Naive thymus-derived CD4-positive, alpha-beta T cell (primary cell): ENCODE data around the gene MSH2. TPM values are rescaled to one million over a fixed set of nuclear protein-coding genes. Genes with fewer than 3 reads are reported as not detected.

ENCODE experiments used
- ATAC-seq: fragments of 150-1000 bp; cut with Tn5 transposase; 2 replicates; pipeline ENCODE4 v1.10.0; 2021; ENCODE audit warnings: mild to moderate bottlenecking, moderate library complexity
- CTCF ChIA-PET: fragments of 350-600 bp; sonication (Branson Sonifier 250); formaldehyde crosslinking; loops from one replicate; lab custom pipeline; 2021; ENCODE audit warnings: antibody characterized with exemption; lab: Charles Lee
- POLR2A ChIA-PET: fragments of 350-600 bp; sonication (Branson Sonifier 250); formaldehyde crosslinking; loops from one replicate; lab custom pipeline; 2021; ENCODE audit warnings: antibody characterized with exemption, inconsistent platforms; lab: Charles Lee
- DNase-seq, 9 donors: peaks; one replicate each; pipeline versions ENCODE4 v3.0.0 to v3.0.0-alpha.2; 2020 to 2022; ENCODE audit warnings: mixed read lengths in 1 of 9
- H3K27ac ChIP-seq: one replicate; pipeline ENCODE4 v1.7.0; 2013; ENCODE audit warnings: mild to moderate bottlenecking, low read depth, low read length, moderate library complexity
- H3K27me3 ChIP-seq, 2 donors: one replicate each; pipeline ENCODE4 v1.7.0; 2013; ENCODE audit warnings: low read length in 2 of 2, mild to moderate bottlenecking in 2 of 2, moderate library complexity in 2 of 2; ENCODE audit not compliant: control insufficient read depth in 2 of 2, insufficient read depth in 2 of 2
- H3K36me3 ChIP-seq, 3 experiments: 1 replicate in 2 of 3; 2 replicates in 1 of 3; pipeline ENCODE4 v1.7.0; 2013; ENCODE audit warnings: low read length in 3 of 3, mild to moderate bottlenecking in 3 of 3, moderate library complexity in 1 of 3; ENCODE audit not compliant: insufficient read depth in 3 of 3, control insufficient read depth in 2 of 3
- H3K4me1 ChIP-seq, 2 donors: one replicate each; pipeline ENCODE4 v1.7.0; 2013; ENCODE audit warnings: low read length in 2 of 2, mild to moderate bottlenecking in 2 of 2, moderate library complexity in 1 of 2; ENCODE audit not compliant: control insufficient read depth in 2 of 2, insufficient read depth in 2 of 2
- H3K4me3 ChIP-seq: 2 replicates; pipeline ENCODE4 v1.7.0; 2013; ENCODE audit warnings: mild to moderate bottlenecking, low read length
- H3K9me3 ChIP-seq, 3 experiments: 1 replicate in 2 of 3; 2 replicates in 1 of 3; pipeline ENCODE4 v1.7.0; 2013; ENCODE audit warnings: low read length in 3 of 3; ENCODE audit not compliant: control insufficient read depth in 2 of 3
- H3K27ac Mint-ChIP-seq, 9 donors: one replicate each; pipeline ENCODE4 v1.8.0; 2020 to 2022; ENCODE audit warnings: mixed read lengths in 9 of 9, mild to moderate bottlenecking in 8 of 9, moderate library complexity in 5 of 9, inconsistent platforms in 2 of 9
- H3K27me3 Mint-ChIP-seq, 5 donors: one replicate each; pipeline ENCODE4 v1.8.0; 2021 to 2022; ENCODE audit warnings: mixed read lengths in 5 of 5, mild to moderate bottlenecking in 1 of 5
- H3K36me3 Mint-ChIP-seq, 5 donors: one replicate each; pipeline ENCODE4 v1.8.0; 2020 to 2022; ENCODE audit warnings: mixed read lengths in 5 of 5, mild to moderate bottlenecking in 3 of 5, inconsistent platforms in 1 of 5
- H3K4me1 Mint-ChIP-seq, 7 donors: one replicate each; pipeline ENCODE4 v1.8.0; 2020 to 2022; ENCODE audit warnings: mixed read lengths in 7 of 7, mild to moderate bottlenecking in 3 of 7, inconsistent platforms in 1 of 7
- H3K4me3 Mint-ChIP-seq, 10 donors: one replicate each; pipeline ENCODE4 v1.8.0; 2020 to 2022; ENCODE audit warnings: mild to moderate bottlenecking in 10 of 10, mixed read lengths in 10 of 10, moderate library complexity in 6 of 10, inconsistent platforms in 2 of 10
- H3K9me3 Mint-ChIP-seq, 11 donors: one replicate each; pipeline ENCODE4 v1.8.0; 2020 to 2022; ENCODE audit warnings: mixed read lengths in 11 of 11, mild to moderate bottlenecking in 4 of 11, inconsistent platforms in 1 of 11, moderate library complexity in 1 of 11
- intact Hi-C, 2 donors: fragments of 100-400 bp; cut with micrococcal nuclease; formaldehyde crosslinking; loops; one replicate each; pipeline ENCODE4 v1.15.1; 2023
- polyA plus RNA-seq, 2 donors: library from polyadenylated mRNA; unstranded; fragments of 300-500 nt; fragmentation: Illumina TruSeq; gene quantifications; one replicate each; pipeline ENCODE4 v1.2.3, GENCODE V29; 2021
- total RNA-seq, 6 experiments: library from RNA in 5 of 6; stranded (reverse) in 5 of 6; gene quantifications; 1 replicate in 5 of 6; 2 replicates in 1 of 6; pipeline ENCODE4 v1.2.3 and lab custom pipeline; 2021 to 2026

MSH2 gene
- 10 to 100 TPM; 12.2 to 44.7 (median 31.4) TPM for total RNA-seq
- polyA plus RNA-seq: 10 to 100 TPM; 40.5 to 46.8 TPM
- total RNA-seq (lab: John Stamatoyannopoulos, UW): 33.9 reads per million, percentile 63 among the genes with 10 or more reads in this experiment

DNA sequence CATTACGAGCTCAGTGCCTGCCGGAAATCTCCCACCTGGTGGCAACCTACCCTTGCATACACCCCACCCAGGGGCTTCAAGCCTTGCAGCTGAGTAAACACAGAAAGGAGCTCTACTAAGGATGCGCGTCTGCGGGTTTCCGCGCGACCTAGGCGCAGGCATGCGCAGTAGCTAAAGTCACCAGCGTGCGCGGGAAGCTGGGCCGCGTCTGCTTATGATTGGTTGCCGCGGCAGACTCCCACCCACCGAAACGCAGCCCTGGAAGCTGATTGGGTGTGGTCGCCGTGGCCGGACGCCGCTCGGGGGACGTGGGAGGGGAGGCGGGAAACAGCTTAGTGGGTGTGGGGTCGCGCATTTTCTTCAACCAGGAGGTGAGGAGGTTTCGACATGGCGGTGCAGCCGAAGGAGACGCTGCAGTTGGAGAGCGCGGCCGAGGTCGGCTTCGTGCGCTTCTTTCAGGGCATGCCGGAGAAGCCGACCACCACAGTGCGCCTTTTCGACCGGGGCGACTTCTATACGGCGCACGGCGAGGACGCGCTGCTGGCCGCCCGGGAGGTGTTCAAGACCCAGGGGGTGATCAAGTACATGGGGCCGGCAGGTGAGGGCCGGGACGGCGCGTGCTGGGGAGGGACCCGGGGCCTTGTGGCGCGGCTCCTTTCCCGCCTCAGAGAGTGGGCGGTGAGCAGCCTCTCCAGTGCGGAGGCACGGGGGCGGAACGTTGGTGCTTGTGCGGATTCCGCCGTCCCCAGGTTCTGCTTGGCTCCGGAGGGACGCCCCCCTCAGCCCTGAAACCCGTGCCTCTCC is at the start of gene MSH2:
Gene MSH2, plus strand, starts transcription at position 352 of the 804 bp plus-strand sequence. Its CDS starts 36 bp downstream, at position 388.
- H3K27me3 Mint-ChIP-seq: peaks cover 0 to 2% (median 0%) of the 10 kb centered on the region in 5 donors
- intact Hi-C loops: loop anchor here (1.0 to 10.0 kb wide), 10 partner anchors 118 to 1838 kb away; partner anchors contain the start of genes FBXO11 (in 2 of the 2), MSH6 (in 2 of the 2), MCFD2 (in 1 of the 2) and PRKCE (in 1 of the 2)
- peak; percentile 97 for ATAC-seq
- CTCF ChIA-PET: interaction anchor here (0.5 to 1.5 kb wide), 3 partner anchors 15 to 231 kb away, joined by 3 to 6 read pairs (median 5); no protein-coding TSS in a partner anchor
- H3K9me3 ChIP-seq: no peaks in the 10 kb centered on the region
- H3K36me3 Mint-ChIP-seq: peaks cover 0 to 25% (median 18%) of the 10 kb centered on the region in 5 donors
- peak; percentile 72 to 94 (median 91) for DNase-seq
- peaks cover 0 to 7% (median 0%) of the 10 kb centered on the region in 11 donors for H3K9me3 Mint-ChIP-seq
- H3K4me3 ChIP-seq: peak within 1 kb of the TSS; percentile 90
- peaks cover 9 to 12% of the 10 kb centered on the region in 2 donors for H3K4me1 ChIP-seq
- no peaks in the 10 kb centered on the region for H3K27me3 ChIP-seq
- H3K4me1 Mint-ChIP-seq: peaks cover 32 to 49% (median 40%) of the 10 kb centered on the region in 7 donors
- POLR2A ChIA-PET: interaction anchor here (0.7 to 0.9 kb wide), 2 partner anchors 12 to 380 kb away, joined by 3 to 4 read pairs; partner anchors contain the start of gene MSH6
- H3K36me3 ChIP-seq: peaks cover 0 to 3% (median 0%) of the 10 kb centered on the region in 3 experiments
- peak within 1 kb of the TSS; percentile 81 to 96 (median 91) for H3K27ac Mint-ChIP-seq
- peak within 1 kb of the TSS; percentile 77 for H3K27ac ChIP-seq
- peak within 1 kb of the TSS; percentile 90 to 100 (median 98) for H3K4me3 Mint-ChIP-seq

DNA sequence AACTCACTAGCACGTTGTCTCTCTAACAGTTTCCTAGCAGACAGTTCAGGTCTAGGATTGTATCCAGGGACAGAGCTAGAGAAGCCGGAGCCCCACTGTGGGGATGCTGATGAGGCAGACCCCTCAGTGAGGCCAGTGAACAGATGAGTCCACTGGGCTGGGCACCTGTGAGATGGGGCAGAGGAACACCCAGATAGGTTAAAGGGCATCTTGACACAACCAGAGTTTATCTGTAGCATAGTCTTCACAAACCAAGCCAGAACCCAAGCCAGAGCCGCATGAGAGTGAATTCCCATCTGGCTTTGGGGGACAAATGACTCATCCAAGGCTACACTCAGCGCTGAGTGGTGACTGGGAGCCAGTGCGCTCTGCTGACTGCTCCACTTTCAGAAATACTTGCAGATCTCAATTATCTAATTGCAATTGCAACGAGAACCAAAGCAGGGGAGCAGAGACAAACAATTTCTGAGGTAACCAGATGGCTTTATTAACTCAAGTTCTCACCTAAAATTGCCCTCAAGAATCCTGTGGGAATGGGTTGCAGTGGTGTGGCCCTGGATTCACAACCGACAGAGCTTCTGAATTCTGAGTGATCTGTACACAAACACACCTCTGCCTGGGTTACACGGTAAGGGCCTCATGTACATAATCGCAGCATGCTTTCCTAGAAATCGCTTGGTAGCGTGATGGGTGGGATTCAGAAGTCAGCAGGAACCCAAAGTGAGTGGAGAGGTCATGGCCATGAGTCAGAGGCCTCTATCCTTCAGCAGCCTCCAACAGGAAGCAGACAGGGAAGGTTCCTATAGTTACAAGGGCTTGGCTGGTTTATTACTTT is 48.7 kb upstream of the MSH2 start:
- H3K4me3 Mint-ChIP-seq: no peak overlapping the region
- DNase-seq (no peak), ATAC-seq (no peak)
- no peak overlapping the region for H3K27ac Mint-ChIP-seq
- intact Hi-C loops: no loop called here
- peaks cover 0 to 4% (median under 1%) of the 10 kb centered on the region in 5 donors for H3K27me3 Mint-ChIP-seq
- Histone ChIP-seq H3K27me3 (no peaks in the 10 kb centered on the region), H3K27ac (no peak overlapping the region), H3K4me3 (no peak overlapping the region), H3K4me1 (no peaks in the 10 kb centered on the region), H3K9me3 (no peaks in the 10 kb centered on the region), H3K36me3 (no peaks in the 10 kb centered on the region)
- peaks cover 0 to 2% (median 0%) of the 10 kb centered on the region in 11 donors for H3K9me3 Mint-ChIP-seq
- ChIA-PET CTCF (interaction anchor here (0.7 kb wide), 1 partner anchor 623 kb away, joined by 3 read pairs; no protein-coding TSS in a partner anchor), POLR2A (no interaction called here)
- H3K36me3 Mint-ChIP-seq: peaks cover 0 to 1% (median 0%) of the 10 kb centered on the region in 5 donors
- H3K4me1 Mint-ChIP-seq: no peaks in the 10 kb centered on the region

DNA sequence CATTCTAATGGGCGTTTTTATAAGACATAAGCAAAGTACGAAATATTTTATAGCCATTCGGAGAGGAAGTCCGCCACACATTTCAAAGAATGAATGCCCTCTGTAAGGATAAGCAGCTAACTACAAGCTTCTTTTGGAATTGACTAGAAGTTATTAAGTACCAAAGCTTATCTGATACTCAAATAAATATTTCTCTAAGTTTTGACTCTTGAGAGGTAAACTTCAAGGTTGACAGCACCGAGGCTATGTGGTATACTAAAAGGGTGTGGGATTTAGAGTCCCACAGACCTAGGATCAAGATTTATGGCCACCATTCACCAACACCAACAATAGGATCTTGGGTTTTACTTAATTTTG is 48.1 kb upstream of the MSH2 start:
- intact Hi-C loops: no loop called here
- H3K27me3 Mint-ChIP-seq: peaks cover 0 to 5% (median 4%) of the 10 kb centered on the region in 5 donors
- Histone ChIP-seq H3K4me1 (no peaks in the 10 kb centered on the region), H3K9me3 (no peaks in the 10 kb centered on the region), H3K36me3 (no peaks in the 10 kb centered on the region), H3K4me3 (no peak overlapping the region), H3K27ac (no peak overlapping the region), H3K27me3 (no peaks in the 10 kb centered on the region)
- no peaks in the 10 kb centered on the region for H3K4me1 Mint-ChIP-seq
- peaks cover 0 to 3% (median 0%) of the 10 kb centered on the region in 5 donors for H3K36me3 Mint-ChIP-seq
- no peak overlapping the region for H3K27ac Mint-ChIP-seq
- no peak overlapping the region for H3K4me3 Mint-ChIP-seq
- peaks cover 0 to 2% (median 0%) of the 10 kb centered on the region in 11 donors for H3K9me3 Mint-ChIP-seq
- ATAC-seq (no peak), DNase-seq (no peak)
- ChIA-PET POLR2A (no interaction called here), CTCF (interaction anchor here (0.7 kb wide), 1 partner anchor 622 kb away, joined by 3 read pairs; no protein-coding TSS in a partner anchor)

DNA sequence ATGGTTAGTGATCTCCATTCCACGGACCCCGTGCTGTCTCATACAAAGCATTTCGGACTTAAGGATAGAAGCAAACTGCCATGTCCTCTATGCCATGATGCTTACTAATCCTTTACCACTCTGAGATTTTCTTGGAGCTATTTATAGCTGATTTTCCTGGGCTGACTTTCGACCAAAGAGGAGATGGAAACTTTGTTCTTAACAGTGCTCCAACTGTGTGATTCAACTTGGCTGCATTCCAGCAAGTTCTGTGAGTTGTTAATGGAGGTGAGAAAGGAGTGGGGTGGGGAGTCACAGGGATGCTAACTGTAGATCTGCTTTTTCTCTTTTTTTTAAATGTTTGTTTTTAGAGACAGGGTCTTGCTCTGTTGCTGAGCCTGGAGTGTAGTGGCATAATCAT is 45.5 kb upstream of the MSH2 start:
- Mint-ChIP-seq H3K9me3 (no peaks in the 10 kb centered on the region), H3K27me3 (peaks cover 0 to 5% (median 4%) of the 10 kb centered on the region in 5 donors), H3K4me3 (no peak overlapping the region), H3K27ac (no peak overlapping the region), H3K36me3 (peaks cover 0 to 6% (median 0%) of the 10 kb centered on the region in 5 donors), H3K4me1 (no peaks in the 10 kb centered on the region)
- ChIA-PET CTCF (interaction anchor here (0.6 kb wide), 1 partner anchor 1386 kb away, joined by 3 read pairs; no protein-coding TSS in a partner anchor), POLR2A (no interaction called here)
- ATAC-seq (no peak), DNase-seq (no peak)
- Histone ChIP-seq H3K4me1 (no peaks in the 10 kb centered on the region), H3K36me3 (no peaks in the 10 kb centered on the region), H3K27ac (no peak overlapping the region), H3K9me3 (no peaks in the 10 kb centered on the region), H3K27me3 (no peaks in the 10 kb centered on the region), H3K4me3 (no peak overlapping the region)
- intact Hi-C loops: no loop called here

DNA sequence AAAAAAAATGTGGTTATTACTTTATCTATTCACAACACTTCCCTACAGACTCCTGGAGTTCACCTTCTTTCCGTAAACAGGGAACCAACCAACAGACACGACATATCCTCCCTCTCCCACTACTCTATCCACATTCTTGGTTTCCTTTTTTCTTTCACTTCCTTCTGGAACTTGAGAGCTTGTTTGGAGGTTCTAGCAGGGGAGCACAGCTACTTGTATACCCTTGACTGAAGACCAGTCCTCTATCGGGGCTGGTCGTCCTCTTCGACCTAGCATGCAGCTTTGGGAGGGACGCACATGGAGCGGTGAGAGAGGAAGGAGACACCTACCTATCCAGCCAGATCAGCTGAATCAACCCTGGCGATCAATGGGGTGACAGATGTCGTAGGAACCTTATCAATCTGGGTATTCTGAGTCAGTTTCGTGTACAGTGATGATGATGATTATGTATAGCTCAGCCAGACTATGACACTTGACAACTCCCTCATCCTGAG is 43.5 kb upstream of the MSH2 start:
- peak overlapping the region in 1 of 9 donors; percentile 20 for H3K27ac Mint-ChIP-seq
- H3K36me3 ChIP-seq: no peaks in the 10 kb centered on the region
- no peak overlapping the region for H3K4me3 ChIP-seq
- CTCF ChIA-PET: interaction anchor here (0.7 kb wide), 1 partner anchor 219 kb away, joined by 3 read pairs; no protein-coding TSS in a partner anchor
- H3K27ac ChIP-seq: no peak overlapping the region
- no peaks in the 10 kb centered on the region for H3K9me3 Mint-ChIP-seq
- DNase-seq (no peak), ATAC-seq (no peak)
- no peak overlapping the region for H3K4me3 Mint-ChIP-seq
- peaks cover 0 to 6% (median 0%) of the 10 kb centered on the region in 5 donors for H3K36me3 Mint-ChIP-seq
- peaks cover 0 to 9% (median 4%) of the 10 kb centered on the region in 5 donors for H3K27me3 Mint-ChIP-seq
- no peaks in the 10 kb centered on the region for H3K9me3 ChIP-seq
- POLR2A ChIA-PET: no interaction called here
- H3K27me3 ChIP-seq: no peaks in the 10 kb centered on the region
- no peaks in the 10 kb centered on the region for H3K4me1 ChIP-seq
- H3K4me1 Mint-ChIP-seq: no peaks in the 10 kb centered on the region
- intact Hi-C loops: no loop called here

DNA sequence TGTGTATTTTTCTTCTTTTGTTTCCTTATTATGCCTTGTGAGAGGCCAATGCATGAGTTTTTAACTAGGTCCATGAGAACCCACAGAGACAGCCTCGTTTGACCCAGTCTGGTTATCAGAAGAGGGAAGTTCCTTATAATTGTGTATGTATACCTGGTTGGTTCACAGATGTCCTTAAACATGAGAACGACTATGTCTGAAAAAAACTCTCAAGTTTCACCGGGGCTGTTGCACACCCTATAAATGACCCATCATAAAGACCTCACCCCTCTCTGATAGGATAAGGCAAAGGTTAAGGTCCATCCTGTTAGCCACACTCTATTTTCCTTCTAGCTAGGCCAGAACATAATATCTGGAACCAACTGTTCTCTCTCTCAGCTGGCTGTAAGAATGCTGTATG is 42.7 kb upstream of the MSH2 start:
- Histone ChIP-seq H3K27ac (no peak overlapping the region), H3K27me3 (no peaks in the 10 kb centered on the region), H3K4me3 (no peak overlapping the region), H3K36me3 (no peaks in the 10 kb centered on the region), H3K9me3 (no peaks in the 10 kb centered on the region), H3K4me1 (no peaks in the 10 kb centered on the region)
- Mint-ChIP-seq H3K4me1 (no peaks in the 10 kb centered on the region), H3K27ac (no peak overlapping the region), H3K9me3 (no peaks in the 10 kb centered on the region), H3K36me3 (peaks cover 0 to 6% (median 0%) of the 10 kb centered on the region in 5 donors), H3K27me3 (peaks cover 0 to 9% (median 4%) of the 10 kb centered on the region in 5 donors), H3K4me3 (no peak overlapping the region)
- ChIA-PET POLR2A (no interaction called here), CTCF (no interaction called here)
- intact Hi-C loops: no loop called here
- DNase-seq (no peak), ATAC-seq (no peak)
